HG03571 (cell line): ENCODE data around the gene PEX13.
"Not testable (repeated sequence)": the region's sequence is repeated elsewhere in the genome, so short reads cannot be mapped to it uniquely, and the experiment has no call there.

ENCODE experiments used
- ATAC-seq: cut with Tn5 transposase; IDR thresholded peaks from one replicate; pipeline ENCODE4 v1.9.1; 2021; ENCODE audit not compliant: unreplicated experiment

The PEX13 gene

DNA sequence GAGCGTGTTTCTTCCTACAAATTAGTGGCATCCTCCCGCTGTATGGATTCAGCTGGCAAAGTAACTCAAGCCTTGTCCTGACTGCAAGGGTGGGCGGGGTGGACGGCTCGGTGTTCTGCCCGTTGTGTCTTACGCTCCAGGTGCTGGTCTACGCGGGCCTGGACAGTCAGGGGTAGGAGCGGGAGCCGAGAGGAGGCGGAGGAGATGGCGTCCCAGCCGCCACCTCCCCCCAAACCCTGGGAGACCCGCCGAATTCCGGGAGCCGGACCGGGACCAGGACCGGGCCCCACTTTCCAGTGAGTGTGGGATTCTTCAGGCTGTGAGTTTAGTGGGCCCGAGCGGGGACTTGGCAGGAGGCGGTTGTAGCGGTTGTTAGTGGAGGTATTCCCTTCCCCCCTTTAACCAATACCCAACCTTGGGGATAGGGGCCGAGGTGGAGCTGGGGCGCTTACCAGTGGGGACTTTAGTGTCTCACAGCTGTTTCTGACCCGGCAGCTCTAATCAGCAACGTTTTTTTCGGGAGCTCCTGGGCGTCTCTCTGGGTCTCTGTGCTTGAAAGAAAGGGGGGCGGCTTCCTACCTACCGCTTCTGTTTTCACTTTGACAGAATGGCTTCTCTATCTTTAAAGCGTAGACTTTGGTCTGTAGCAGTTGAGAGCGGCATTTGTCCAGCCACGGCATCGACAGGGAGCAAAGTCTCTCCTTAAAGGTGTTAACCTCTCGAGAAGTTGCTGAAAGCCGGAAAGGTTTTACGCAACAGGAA lies at the start of gene PEX13, which contains the start of gene PUS10:
PEX13 (plus strand) TSS at position 165 of the 762 bp plus-strand sequence; CDS start at position 205, 40 bp downstream.
PUS10 (minus strand) TSS at position 700 of the 762 bp plus-strand sequence. CDS start 6,365 bp downstream, outside the sequence.
- ATAC-seq, result peak; percentile 80

GRCh38 chr2:60972889-60973656 lies 44.4 kb upstream of the PEX13 start:
- ATAC-seq, result peak; percentile 9

DNA sequence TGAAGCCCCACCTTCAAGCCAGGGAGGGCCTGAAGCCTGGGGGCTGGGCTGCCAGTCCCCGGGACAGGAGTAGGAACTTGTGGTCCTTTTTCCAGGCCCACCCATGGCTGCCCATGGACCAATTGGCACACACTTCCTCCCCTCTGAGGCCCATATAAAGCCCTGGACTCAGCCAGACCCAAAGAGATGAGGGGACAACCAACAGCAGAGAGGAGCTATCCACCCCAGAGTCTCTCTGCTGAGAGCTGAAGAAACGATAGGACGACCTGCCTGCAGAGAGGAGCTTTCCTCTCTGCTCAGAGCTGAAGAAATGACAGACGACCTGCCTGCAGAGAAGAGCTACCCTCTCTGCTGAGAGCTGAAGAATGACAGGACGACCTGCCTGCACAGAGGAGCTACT lies 43.8 kb upstream of the PEX13 start:
- ATAC-seq, result no peak

DNA sequence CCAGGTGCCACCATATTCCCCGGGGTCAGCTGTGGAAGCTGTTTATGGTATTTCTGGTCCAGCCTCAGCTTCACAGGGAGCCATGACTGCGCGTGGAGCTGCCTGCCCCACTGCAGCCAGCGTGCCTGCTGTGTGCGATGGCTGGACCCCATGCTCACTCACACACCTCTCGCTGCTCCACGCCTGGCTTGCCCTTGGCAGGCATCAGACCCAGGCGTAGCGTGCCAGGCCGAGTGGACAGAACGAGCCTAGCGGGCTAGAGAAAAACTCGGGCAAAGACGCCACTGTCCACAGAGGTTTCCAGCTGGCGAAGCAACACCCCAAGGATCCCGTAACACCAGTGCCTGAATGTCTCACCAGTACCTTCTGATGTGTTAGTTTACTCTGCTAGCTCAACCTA lies 42.9 kb upstream of the PEX13 start:
- no peak for ATAC-seq

DNA sequence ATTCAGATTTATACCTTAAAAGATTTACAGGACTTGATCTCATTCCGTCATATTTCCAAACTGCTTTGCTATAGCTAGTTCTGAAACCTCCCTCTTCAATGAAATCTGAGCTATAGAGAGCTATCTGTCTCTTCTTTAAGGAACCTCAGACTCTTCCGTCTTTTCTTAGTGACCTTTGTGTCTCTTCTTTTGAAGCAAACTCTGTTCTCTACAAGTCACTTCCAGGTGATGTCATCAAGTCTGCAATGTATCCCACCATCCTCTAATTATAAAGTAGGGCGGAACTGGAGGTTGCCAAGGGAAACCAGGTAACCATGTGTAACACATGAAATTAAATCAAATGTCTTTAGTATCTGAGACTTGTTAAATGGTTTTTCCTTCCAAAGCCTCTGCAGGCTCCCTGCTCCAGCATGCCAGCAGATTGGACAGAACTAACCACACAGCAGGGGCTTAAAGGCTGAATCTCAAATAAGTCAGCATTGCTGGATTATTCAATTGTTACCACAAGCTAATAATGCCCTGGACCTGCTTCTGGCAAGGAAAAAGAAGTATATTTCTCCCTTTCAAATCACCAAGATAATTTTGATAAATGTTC lies 41.2 kb upstream of the PEX13 start:
- ATAC-seq, result no peak

DNA sequence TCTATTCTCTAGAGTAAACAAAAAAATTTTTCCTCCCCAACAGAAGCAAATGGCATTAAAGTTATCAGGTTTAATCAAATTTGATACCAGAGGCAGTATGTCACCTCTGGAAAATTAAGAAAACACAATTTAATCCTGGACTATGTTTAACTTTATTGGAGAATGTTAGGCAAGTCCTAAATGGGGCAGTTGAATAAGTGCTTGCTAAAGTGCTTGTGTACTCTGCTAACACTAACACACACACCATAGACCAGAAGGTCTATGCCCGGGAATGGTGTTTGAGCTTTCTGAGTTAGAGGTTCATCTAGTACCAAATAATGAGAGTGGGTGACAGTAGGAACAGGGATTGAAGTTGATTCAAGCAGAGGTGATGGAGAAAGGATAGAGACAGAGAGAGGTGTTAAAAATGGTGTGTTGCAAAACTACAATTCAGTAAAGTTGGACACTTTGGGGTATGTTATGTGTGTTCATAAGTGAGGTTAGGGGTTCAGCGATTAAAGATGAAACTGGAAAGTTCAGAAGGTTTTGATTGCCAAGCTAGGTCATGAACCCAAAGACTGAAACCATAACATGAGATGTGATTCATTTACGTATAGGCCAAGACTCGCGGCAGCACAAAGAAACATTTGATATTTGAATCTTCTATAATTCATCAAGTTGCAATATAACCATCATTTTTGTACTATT lies 40.5 kb upstream of the PEX13 start:
- peak; percentile 31 for ATAC-seq

DNA sequence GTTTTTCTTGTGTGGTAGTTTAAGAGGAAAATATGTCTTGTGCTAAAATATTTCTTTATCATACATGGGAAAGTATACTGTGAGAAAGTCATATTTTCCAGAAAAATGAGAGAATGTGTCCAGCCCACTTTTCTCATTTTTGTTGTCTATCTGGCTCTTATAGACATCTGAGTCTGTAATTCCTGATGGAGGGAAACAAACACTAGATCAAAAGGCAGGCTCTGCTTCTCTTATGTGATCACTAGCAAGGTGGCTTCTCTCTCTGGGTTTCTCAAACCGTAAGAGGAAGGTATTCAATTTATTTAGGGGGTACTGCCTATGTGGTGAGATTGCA lies 40.0 kb upstream of the PEX13 start:
- no peak for ATAC-seq

GRCh38 chr2:60979231-60979630 lies 38.3 kb upstream of the PEX13 start:
- no peak for ATAC-seq

DNA sequence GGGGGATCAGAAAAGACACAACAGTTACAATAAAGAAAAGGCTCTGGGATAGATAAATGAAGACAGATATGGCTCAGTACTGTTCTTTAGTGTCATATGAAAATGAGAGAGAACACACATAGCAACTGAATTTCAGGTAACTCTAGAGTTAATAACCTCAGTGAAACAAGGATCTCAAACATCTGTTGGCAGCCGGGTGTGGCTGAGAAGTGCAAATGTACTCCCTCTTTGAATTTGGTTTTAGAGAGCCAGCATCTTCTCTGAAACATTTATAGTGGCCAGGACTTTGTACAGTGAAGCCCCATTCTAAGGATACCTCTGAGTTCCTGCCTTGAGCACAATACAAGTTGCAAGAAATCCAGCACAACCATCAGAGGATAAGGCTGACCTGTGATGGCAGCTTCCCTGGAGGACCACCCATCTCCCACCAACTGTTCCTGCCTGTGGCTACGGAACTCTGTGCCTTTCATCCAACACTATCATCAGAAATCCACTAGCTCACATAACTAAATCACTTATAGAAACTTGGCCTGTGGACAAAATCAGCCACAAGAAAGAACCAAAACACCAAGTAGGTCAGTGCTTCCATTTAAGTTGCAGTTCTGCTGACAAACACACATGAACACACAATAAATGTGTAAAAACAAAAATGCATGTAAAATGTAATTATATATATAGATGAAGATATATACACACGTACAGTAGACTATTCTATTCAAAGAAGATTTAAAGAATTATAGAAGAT lies 37.3 kb upstream of the PEX13 start:
- ATAC-seq, result no peak

DNA sequence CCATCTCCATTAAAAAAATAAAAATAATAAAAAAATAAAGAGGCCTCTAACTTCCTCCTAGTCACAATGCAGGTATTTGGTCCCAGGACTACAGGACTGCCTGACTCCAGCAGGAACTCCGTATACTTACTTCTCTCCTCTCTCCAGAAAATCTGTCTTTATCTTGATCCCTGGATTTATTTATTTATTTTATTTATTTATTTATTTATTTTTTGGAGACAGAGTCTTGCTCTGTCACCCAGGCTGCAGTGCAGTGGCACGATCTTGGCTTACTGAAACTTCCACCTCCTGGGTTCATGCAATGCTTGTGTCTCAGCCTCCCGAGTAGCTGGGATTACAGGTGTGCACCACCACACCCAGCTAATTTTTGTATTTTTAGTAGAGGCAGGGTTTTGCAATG lies 35.5 kb upstream of the PEX13 start:
- not testable (repeated sequence) for ATAC-seq

DNA sequence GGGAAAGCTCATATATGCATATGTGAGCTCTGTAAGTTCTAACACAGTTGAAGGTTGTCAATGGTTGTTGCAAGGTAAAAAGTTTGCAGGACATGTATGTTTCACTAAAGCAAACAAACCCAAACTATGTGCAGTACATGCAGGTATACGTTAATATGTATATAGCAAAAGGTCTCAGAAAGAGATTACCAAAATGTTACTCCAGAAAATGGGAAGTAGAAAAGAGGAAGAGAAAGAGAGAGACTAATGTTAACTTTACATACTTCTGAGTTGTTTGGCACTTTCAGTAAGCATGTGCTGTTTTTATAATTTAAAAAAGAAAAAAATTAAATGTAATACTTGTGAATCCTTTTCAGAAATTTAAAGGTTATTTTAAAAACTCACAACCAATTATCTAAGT lies 32.8 kb upstream of the PEX13 start:
- peak; percentile 65 for ATAC-seq

DNA sequence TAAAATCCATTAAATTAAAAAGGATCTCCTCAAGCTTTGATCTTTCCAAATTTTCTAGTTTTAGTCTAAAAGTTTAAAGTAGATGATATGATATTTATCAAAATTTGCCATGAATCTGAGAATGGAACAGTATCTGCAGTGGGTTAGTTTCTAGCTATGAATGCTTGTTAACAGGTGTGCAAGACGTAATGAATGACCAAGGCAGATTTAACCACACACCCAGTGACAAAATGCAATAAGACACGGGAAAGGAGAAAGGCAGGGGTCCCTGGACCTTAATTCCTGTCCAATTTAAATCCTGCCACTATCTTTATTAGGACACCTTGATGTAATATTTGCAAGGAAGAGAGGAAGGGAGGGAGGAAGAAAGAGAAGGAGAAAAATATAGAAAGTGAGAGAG lies 30.5 kb upstream of the PEX13 start:
- ATAC-seq, result no peak

DNA sequence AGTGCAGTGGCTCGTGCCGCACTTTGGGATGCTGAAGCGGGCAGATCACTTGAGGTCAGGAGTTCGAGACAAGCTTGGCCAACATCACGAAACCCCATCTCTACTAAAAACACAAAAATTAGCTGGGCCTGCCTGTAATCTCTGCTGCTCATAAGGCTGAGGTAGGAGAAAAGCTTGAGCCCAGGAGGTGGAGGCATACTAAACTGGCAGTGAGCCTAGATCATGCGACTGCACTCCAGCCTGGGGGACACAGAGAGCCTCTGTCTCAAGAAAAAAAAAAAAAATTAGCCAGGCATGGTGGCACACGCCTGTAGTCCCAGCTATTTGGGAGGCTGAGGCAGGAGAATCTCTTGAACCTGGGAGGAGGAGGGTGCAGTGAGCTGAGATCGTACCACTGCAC lies 29.9 kb upstream of the PEX13 start:
- ATAC-seq, result not testable (repeated sequence)

DNA sequence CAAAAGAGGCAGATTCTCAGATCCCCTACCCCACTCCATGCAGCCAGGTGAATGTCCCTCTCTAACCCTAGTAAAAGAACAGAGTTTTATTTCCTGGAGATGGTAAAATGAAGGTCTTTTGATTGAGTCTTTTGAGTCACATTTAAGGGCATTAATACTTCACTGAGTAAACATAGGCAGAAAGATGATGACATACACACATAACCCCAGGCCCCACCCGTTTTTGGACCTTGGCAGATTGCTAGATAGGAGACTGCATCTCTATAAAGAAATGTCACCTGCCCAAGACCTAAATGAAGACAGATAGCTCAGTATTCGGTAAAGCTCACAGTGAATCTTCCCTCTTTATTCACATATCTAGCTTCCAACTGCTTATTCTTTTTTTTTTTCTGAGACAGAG lies 28.3 kb upstream of the PEX13 start:
- ATAC-seq, result no peak

GRCh38 chr2:60991644-60992043 lies 25.9 kb upstream of the PEX13 start:
- no peak for ATAC-seq

GRCh38 chr2:60992985-60993392 lies 24.5 kb upstream of the PEX13 start:
- peak; percentile 93 for ATAC-seq

- no peak for ATAC-seq
These were observed 23.4 kb upstream of the PEX13 start for GRCh38 chr2:60994131-60994530.

DNA sequence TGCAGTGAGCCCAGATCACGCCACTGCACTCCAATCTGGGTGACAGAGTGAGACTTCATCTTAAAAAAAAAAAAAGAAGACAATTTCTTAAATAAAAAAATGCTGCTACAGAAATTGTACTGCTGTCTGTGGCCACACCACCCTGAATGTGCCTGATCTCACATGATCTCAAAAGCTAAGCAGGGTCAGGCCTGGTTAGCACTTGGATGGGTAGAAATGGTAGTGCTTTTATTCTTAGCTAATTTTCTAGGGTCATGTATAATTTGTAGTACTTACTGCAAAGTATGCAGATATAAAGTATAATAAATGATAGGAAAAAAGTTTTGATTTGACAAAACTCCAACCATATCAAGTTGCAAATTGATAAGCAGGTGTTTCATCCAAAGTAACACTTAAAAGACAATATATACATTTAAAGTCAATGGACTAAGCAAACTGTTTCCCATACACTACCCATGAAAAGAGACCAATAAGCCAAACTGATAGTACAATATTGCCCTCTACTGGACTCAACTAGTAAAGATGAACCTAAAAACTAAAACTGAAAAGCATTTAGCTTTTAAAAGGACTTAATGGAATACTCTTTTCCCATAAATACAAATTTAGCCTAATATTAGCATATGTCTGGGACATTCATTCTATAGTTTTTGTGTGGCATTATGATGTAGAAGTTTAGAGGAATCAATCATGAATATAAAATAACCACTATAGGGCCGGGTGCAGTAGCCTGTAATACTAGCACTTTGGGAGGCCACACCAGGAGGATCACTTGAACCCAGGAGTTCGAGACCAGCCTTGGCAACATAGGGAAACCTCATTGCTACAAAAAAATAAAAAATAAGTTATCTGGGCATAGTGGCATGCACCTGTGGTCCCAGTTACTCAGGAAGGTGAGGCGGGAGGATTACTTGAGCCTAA lies 18.6 kb upstream of the PEX13 start:
- no peak for ATAC-seq

- no peak for ATAC-seq
These were observed 11.8 kb upstream of the PEX13 start for GRCh38 chr2:61005736-61006135.
